IPS-NIHi7 (cell line): ENCODE results near the gene C19orf85.

ENCODE experiments used
- DNase-seq: peaks from one replicate; pipeline ENCODE4 v3.0.0; 2012; ENCODE audit warnings: mixed read lengths; ENCODE audit errors: extremely low spot score

C19orf85 gene

GRCh38 chr19:55477905-55478304 is 13.4 kb upstream of the C19orf85 start:
- DNase-seq = no peak

GRCh38 chr19:55476100-55476775 is 11.7 kb upstream of the C19orf85 start, which contains the start of gene ZNF628:
ZNF628 (plus strand) TSS chr19:55476617; CDS start chr19:55479911, 3,294 bp downstream.
- peak; percentile 95 for DNase-seq

DNA sequence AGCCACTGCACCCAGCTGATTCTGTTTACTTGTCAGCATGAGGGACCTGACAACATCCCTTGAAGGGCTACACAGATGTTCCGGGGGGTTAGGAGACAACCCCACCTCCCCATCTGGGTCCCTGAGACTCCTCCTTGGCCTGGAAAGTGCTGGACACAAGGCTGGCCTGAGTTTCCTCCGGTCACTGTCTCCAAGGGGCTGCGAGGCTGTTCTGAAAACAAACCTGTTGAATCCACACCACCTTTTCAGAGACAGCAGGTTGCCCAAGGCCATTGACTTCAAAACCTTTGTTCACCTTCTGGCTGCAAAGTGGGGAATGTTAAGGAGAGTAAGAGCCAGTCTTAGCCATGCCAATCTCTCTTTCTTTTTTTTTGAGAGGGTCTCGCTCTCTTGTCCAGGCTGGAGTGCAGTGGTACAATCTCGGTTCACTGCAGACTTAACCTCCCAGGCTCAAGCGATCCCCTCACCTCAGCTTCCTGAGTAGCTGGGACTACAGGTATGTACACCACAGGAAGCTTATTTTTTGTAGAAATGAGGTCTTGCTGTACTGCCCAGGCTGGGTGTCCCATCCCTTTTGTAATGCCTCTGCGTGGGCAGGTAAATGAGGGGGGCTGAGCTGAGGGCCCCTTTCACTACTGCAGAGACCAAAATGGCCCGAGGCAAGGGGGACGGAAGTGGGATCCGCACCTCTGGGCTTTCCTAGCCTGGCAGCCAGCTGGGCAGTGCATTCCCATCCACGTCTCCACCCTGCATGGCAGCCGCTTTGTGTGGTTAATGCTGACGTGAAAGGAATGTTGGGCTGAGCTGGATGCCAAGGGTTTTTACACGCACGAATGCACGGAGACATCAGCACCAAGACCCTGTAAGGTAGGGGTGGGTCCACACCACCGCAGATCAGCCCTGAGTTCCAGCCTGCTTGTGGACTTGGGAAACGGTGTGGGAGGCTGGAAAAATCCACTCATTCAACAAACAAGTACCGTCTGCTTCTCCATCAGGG is 10.0 kb upstream of the C19orf85 start:
- no peak for DNase-seq

DNA sequence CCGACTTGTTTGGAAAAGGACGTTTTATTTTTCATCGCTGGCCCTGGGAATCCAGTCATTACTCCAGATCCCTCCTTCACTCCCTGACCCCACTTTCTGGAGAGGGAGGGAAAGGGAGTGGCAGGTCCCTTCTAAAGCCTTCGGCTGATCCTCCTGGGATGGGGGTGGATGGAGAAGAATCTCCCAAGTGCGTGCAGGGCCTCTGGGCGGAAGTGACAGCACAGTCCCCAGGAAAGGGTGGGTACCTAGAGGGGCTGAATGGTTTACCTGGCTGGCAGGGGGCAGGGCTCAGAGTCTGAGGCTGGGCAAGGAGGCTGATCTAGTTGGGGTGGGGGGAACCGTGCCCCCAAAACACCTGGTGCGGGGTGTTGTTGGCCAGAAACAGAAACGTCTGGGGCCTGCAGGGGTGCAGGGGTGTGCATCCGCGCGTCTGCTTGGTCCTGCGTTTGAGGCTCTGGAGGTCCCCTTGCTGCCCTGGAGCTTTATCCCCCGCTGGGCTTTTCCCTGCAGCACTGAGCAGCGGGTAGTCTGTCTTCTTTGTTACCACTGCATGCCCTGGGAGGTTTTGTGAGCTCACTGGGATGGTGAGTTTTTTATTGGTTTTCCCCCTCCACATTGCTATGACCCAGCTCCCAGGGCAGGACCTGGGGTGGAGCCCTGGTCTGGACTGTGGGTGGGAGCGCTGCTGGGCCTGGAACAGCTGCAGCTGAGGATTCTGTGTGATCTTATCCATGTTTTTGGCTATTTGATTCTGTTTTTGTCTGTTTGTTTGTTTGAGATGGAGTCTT is 8.9 kb upstream of the C19orf85 start:
- DNase-seq = no peak

DNA sequence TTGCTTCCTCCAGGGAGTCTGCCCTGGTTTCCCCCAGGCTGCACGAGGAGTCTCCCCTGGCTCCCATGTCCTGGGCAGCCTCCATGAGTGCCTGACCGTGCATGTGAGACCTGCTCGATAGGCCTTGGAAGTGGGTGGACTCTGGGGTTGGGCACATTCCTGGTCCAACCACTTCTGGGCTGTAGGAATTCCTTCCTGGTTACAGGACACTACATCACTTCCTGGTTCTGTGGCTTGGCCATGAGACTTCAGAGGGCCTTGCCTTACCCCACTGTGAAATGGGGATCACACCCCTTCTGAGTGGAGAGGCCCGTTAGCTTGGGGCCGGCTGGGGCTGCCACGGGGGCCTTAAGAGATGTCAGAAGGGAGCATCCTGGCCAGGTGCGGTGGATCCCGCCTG is 7.9 kb upstream of the C19orf85 start:
- no peak for DNase-seq

GRCh38 chr19:55471266-55471665 is 6.7 kb upstream of the C19orf85 start:
- DNase-seq = no peak

GRCh38 chr19:55468054-55468393 is 3.5 kb upstream of the C19orf85 start:
- no peak for DNase-seq

- DNase-seq = peak; percentile 71
These were observed 2.9 kb upstream of the C19orf85 start for GRCh38 chr19:55467236-55468053.

GRCh38 chr19:55466241-55466614 is 1.7 kb upstream of the C19orf85 start:
- no peak for DNase-seq

DNA sequence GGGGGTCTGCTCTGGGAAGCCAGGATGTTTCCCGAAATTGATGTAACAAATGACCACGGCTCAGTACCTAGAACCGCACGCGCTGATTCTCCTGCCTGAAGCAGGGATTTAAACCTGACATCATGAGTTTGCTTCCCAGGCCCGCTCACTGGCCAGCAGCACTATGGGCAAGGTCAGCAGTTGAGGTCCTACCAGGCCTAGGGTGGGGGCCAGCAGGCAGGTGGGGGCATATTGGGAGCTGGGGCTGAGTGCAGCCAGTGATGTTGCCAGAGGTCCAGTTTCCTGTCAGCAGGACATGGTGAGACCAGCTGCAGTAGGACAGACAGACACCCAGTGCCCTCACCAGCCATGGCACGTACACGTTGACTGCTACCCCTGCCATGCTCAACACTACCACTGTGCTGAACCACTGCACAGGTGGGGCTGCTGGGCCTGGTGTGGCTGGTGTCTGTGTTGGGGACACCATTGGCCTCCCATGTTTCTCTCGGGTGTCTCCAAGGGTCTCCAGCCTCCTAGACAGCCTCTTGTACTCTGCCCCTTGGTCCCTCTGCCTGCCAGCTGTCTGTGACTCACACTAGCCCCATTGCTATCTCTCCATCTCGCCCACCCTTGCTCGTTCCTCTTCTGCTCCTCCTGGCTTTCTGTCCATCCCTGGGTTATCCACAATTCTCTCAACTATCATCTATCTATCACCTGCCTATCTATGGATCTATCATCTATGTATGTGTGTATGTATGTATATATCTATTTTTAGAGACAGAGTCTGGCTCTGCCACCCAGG is 1.1 kb upstream of the C19orf85 start:
- no peak for DNase-seq

GRCh38 chr19:55464039-55464661 is 401 bp downstream of the C19orf85 start:
- DNase-seq = no peak

DNA sequence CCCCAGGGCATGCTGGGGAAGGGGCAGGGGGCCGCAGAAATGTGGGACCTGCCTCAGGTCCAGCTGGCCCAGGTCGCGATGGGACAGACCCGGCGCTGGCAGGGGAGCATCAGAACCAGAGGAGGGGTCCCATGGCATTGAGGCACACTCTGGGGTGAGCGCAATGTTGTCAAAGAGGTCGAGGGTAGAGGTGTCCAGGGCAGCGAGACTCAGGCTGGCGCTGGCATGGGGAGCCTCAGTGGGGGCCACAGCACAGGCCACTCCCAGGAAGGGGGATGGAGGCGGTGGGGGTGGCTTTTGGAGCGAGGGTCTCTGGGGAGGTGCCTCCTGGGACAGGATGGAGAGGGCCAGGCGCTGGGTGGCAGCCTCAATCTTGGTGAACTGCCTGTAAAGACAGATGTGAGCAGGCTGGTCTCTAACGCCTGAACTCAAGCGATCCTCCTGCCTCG is 944 bp downstream of the C19orf85 start:
- DNase-seq = no peak

GRCh38 chr19:55462722-55463121 is 1.8 kb downstream of the C19orf85 start:
- DNase-seq = no peak

DNA sequence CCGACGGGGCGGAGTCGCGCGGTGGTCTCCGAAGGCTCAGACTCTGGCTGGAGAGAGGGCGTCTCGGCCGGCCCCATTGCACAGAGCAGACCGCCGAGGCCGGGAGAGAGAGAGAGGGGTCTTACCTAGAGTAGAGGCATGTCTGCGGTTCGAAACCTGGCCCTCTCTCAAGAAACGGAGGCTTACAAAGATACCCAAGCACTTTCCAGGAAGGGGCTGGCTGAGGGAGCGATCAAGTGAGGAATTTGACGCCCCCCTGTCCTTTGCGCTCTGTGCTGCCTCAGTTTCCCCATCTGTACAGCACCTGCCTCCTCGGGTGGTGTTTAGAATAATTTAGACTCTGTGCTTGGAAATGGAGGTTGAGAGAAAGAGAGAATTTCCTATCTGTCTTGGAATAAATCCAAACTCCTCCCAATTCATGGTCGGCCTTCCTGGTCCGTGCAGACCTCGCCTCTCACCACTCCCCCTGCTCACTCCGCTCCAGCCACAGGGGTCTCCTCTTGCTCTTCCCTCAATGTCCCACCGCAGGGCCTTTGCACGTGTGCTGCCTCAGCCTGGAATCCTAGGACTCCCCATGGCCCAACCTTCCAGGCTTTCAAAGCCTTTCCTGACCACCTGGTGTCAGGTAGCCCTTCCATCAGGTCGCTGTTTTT is 2.5 kb downstream of the C19orf85 start:
- no peak for DNase-seq

GRCh38 chr19:55461259-55461973 is 3.1 kb downstream of the C19orf85 start, which contains the start of gene ISOC2:
ISOC2 (minus strand) TSS chr19:55461642; CDS start chr19:55456486, 5,156 bp downstream.
- peak; percentile 97 for DNase-seq

GRCh38 chr19:55460670-55461258 is 3.8 kb downstream of the C19orf85 start:
- DNase-seq = peak; percentile 90

DNA sequence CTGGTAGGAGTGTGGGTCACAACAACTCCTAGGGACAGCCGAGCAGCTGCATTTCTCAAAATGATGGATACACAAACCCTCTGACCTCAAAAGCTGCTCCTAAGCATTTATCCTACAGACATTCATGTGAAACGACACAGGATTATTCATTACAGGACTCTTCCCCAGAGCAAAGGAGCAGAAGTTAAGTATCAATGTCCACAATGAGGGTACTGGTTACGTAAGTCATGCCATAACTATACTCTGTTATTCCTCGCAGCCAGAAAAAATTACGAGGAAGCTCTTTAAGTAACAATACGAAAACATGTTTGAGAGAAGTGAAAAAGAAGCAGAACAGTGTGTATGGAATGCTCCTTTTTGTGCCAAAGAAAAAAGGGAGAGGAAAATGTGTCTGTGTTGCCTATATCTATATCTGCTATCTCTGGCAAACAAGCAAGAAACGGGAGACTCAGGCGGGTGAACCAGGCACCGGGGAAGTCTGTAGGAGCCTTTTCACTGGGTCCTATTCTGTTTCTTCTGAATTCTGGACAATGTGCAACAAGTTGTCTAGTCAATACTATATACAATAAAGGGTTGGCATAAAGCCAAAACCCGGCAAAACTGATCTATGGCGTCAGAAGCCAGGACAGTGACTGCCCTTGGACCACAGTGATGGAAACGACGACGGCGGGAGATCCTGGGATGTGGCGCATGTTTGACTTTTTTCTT is 4.4 kb downstream of the C19orf85 start:
- DNase-seq = no peak

DNA sequence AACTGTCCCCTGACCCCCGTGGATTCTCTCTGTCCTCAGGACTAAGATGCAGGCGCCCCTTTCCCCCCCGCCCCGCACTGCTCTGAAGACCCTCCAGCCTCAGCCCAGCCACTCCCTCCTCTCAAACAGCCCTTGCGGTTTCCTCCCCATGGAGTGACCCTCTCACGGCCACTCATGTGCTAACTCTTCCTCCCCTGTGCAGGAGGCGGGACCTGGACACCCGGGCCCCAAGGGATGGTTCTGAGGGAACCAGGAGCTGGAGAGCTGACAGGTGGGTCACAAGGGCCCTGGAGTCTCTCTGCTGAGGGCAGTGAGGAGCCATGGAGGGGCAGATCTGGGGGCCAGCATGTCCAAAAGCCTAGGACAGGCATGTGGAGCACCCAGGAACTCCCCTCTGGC is 5.0 kb downstream of the C19orf85 start:
- DNase-seq = no peak
